Motor neuron (in vitro differentiated cells): ENCODE measurements around the gene WDR44. TPM values are rescaled to one million over a fixed set of nuclear protein-coding genes. Genes with fewer than 3 reads are reported as not detected.

ENCODE experiments used
- ATAC-seq, 8 experiments: fragments of 200-7000 bp; cut with Tn5 transposase; replicated peaks in 6 of 8; 2 replicates each; pipeline ENCODE4 v1.8.0; 2021; ENCODE audit warnings: mild to moderate bottlenecking in 8 of 8, moderate library complexity in 8 of 8
- H3K27ac ChIP-seq, 2 donors: fragments of 250-450 bp; sonication (Bioruptor Pico); 2 replicates each; pipeline ENCODE4 v1.9.0; 2021; ENCODE audit warnings: antibody characterized with exemption in 2 of 2, mild to moderate bottlenecking in 2 of 2, moderate library complexity in 1 of 2
- H3K4me1 ChIP-seq, 2 donors: fragments of 250-450 bp; sonication (Bioruptor Pico); replicated peaks in 1 of 2; 2 replicates each; pipeline ENCODE4 v1.6.1; 2021; ENCODE audit warnings: antibody characterized with exemption in 2 of 2, mild to moderate bottlenecking in 2 of 2, moderate library complexity in 1 of 2
- H3K4me3 ChIP-seq, 5 donors: fragments of 250-450 bp; sonication (Bioruptor Pico); 2 replicates each; pipeline ENCODE4 v1.9.0; 2021; ENCODE audit warnings: antibody characterized with exemption in 5 of 5, mild to moderate bottlenecking in 5 of 5, moderate library complexity in 4 of 5
- WGBS, 10 experiments: fragments of 450-650 bp; shearing (Covaris generic); methylation state at CpG; one replicate each; pipeline ENCODE4 v1.0.0; 2022; 5-methylcytosine and 5-hydroxymethylcytosine counted together
- in situ Hi-C, 9 experiments: fragments of 400-800 bp; cut with MboI; loops; one replicate each; pipeline ENCODE4 v1.15.0; 2021; ENCODE audit warnings: low sequenced_read_pairs in 9 of 9, low pct_unique_long_range_greater_than_20kb in 2 of 9; ENCODE audit not compliant: unreplicated experiment in 9 of 9
- total RNA-seq, 8 experiments: library from RNA; unstranded; fragments of 300-600 nt; gene quantifications; 2 replicates each; pipeline versions ENCODE4 v1.2.3 to v1.2.4, GENCODE V29; 2022

The WDR44 gene
- total RNA-seq, 8 experiments from 2014 or later: 6.8 to 19.7 (median 13.2) TPM

- in situ Hi-C loops: no loop called here
- Histone ChIP-seq H3K4me3 (peak overlapping the region; percentile 52 to 81 (median 76)), H3K27ac (no peak overlapping the region), H3K4me1 (peaks cover 5 to 15% of the 10 kb centered on the region in 2 donors)
- ATAC-seq: no peak
- 0 to 40% (median 23%) methylated on average over 1 to 2 of the region's 2 CpGs; no CpG with 5 or more reads in 6 of the 10 experiments for WGBS, 10 experiments
These were observed 2.4 kb downstream of the WDR44 start for GRCh38 chrX:118348186-118348810.

GRCh38 chrX:118349188-118349587, 3.3 kb downstream of the WDR44 start:
- WGBS, 10 experiments: 45 to 100% methylated on average over 1 to 2 of the region's 2 CpGs; no CpG with 5 or more reads in 8 of the 10 experiments
- Histone ChIP-seq H3K27ac (no peak overlapping the region), H3K4me1 (peaks cover 6 to 19% of the 10 kb centered on the region in 2 donors), H3K4me3 (no peak overlapping the region)
- ATAC-seq: no peak
- in situ Hi-C loops: no loop called here

- H3K4me3 ChIP-seq: no peak overlapping the region
- 0 to 50% (median 36%) methylated on average over 1 to 5 of the region's 6 CpGs; no CpG with 5 or more reads in 3 of the 10 experiments for WGBS, 10 experiments
- in situ Hi-C loops: no loop called here
- H3K4me1 ChIP-seq: peaks cover 6 to 14% of the 10 kb centered on the region in 2 donors
- no peak for ATAC-seq
- no peak overlapping the region for H3K27ac ChIP-seq
These were observed 4.3 kb downstream of the WDR44 start for GRCh38 chrX:118350221-118350620.

- in situ Hi-C loops: no loop called here
- no peak overlapping the region for H3K27ac ChIP-seq
- ATAC-seq: no peak
- 50 to 100% (median 83%) methylated on average over 1 of the region's 1 CpG; no CpG with 5 or more reads in 7 of the 10 experiments for WGBS, 10 experiments
- no peak overlapping the region for H3K4me3 ChIP-seq
- peaks cover 6 to 14% of the 10 kb centered on the region in 2 donors for H3K4me1 ChIP-seq
These were observed 4.8 kb downstream of the WDR44 start for GRCh38 chrX:118350706-118351105.

- ATAC-seq: no peak
- in situ Hi-C loops: no loop called here
- peaks cover 9 to 22% of the 10 kb centered on the region in 2 donors for H3K4me1 ChIP-seq
- no peak overlapping the region for H3K27ac ChIP-seq
- no peak overlapping the region for H3K4me3 ChIP-seq
These were observed 6.7 kb downstream of the WDR44 start for GRCh38 chrX:118352566-118352965.

GRCh38 chrX:118353081-118353850, 7.4 kb downstream of the WDR44 start:
- peaks cover 9 to 22% of the 10 kb centered on the region in 2 donors for H3K4me1 ChIP-seq
- H3K27ac ChIP-seq: no peak overlapping the region
- ATAC-seq: peak in 4 of 8 experiments; percentile 22 to 32 (median 26)
- no peak overlapping the region for H3K4me3 ChIP-seq
- in situ Hi-C loops: no loop called here
- 17 to 100% (median 57%) methylated on average over 1 to 3 of the region's 4 CpGs; no CpG with 5 or more reads in 4 of the 10 experiments for WGBS, 10 experiments

- 17 to 60% (median 57%) methylated on average over 1 of the region's 2 CpGs; no CpG with 5 or more reads in 7 of the 10 experiments for WGBS, 10 experiments
- Histone ChIP-seq H3K4me3 (no peak overlapping the region), H3K27ac (no peak overlapping the region), H3K4me1 (peaks cover 9 to 25% of the 10 kb centered on the region in 2 donors)
- in situ Hi-C loops: no loop called here
- ATAC-seq: no peak
These were observed 9.5 kb downstream of the WDR44 start for GRCh38 chrX:118355225-118355920.

GRCh38 chrX:118356154-118356701, 10.3 kb downstream of the WDR44 start:
- H3K27ac ChIP-seq: no peak overlapping the region

GRCh38 chrX:118360429-118361125, 14.7 kb downstream of the WDR44 start:
- Histone ChIP-seq H3K4me3 (no peak overlapping the region), H3K4me1 (peaks cover 4 to 11% of the 10 kb centered on the region in 2 donors), H3K27ac (peak overlapping the region in 1 of 2 donors; percentile 44)
- 10 to 100% (median 27%) methylated on average over 1 to 3 of the region's 3 CpGs; no CpG with 5 or more reads in 3 of the 10 experiments for WGBS, 10 experiments
- peak in 5 of 8 experiments; percentile 33 to 60 (median 39) for ATAC-seq
- in situ Hi-C loops: no loop called here

More at GRCh38 chrX:118356154-118356701, 10.3 kb downstream of the WDR44 start:
- Histone ChIP-seq H3K4me1 (peaks cover 9 to 19% of the 10 kb centered on the region in 2 donors), H3K4me3 (no peak overlapping the region)
- in situ Hi-C loops: no loop called here
- 0 to 100% (median 5%) methylated on average over 1 to 2 of the region's 2 CpGs; no CpG with 5 or more reads in 3 of the 10 experiments for WGBS, 10 experiments
- no peak for ATAC-seq

GRCh38 chrX:118364261-118364660, 18.4 kb downstream of the WDR44 start:
- in situ Hi-C loops: no loop called here
- no peak overlapping the region for H3K27ac ChIP-seq
- ATAC-seq: no peak

GRCh38 chrX:118367338-118367737, 21.4 kb downstream of the WDR44 start:
- Histone ChIP-seq H3K4me3 (no peak overlapping the region), H3K27ac (no peak overlapping the region), H3K4me1 (no peaks in the 10 kb centered on the region)
- ATAC-seq: no peak
- in situ Hi-C loops: no loop called here

More at GRCh38 chrX:118364261-118364660, 18.4 kb downstream of the WDR44 start:
- H3K4me3 ChIP-seq: no peak overlapping the region
- H3K4me1 ChIP-seq: peaks cover 0 to 4% of the 10 kb centered on the region in 2 donors

- Histone ChIP-seq H3K27ac (no peak overlapping the region), H3K4me1 (peaks cover 0 to 2% of the 10 kb centered on the region in 2 donors), H3K4me3 (no peak overlapping the region)
- peak in 1 of 8 experiments; percentile 15 for ATAC-seq
- WGBS, 10 experiments: 67 to 80% methylated on average over 1 of the region's 4 CpGs; no CpG with 5 or more reads in 8 of the 10 experiments
- in situ Hi-C loops: no loop called here
These were observed 22.5 kb downstream of the WDR44 start for GRCh38 chrX:118368398-118368797.
